Hepatocyte (in vitro differentiated cells): ENCODE measurements around the gene FCHO1. TPM values are rescaled to one million over a fixed set of nuclear protein-coding genes. Genes with fewer than 3 reads are reported as not detected.

ENCODE experiments used
- DNase-seq: peaks from one replicate; pipeline ENCODE4 v3.0.0-alpha.2; 2016; ENCODE audit warnings: low spot score
- H2AFZ ChIP-seq: fragments of 200-600 bp; sonication (generic); 2 replicates; pipeline ENCODE4 v1.6.0; 2016; ENCODE audit warnings: antibody characterized with exemption, mild to moderate bottlenecking
- H3K27ac ChIP-seq: fragments of 200-600 bp; sonication (generic); 2 replicates; pipeline ENCODE4 v1.5.1; 2016; ENCODE audit warnings: mild to moderate bottlenecking
- H3K27me3 ChIP-seq: fragments of 200-600 bp; sonication (generic); 2 replicates; pipeline ENCODE4 v1.6.1; 2016
- H3K36me3 ChIP-seq: fragments of 200-600 bp; sonication (generic); replicated peaks from 2 replicates; pipeline ENCODE4 v1.5.1; 2016; ENCODE audit warnings: low read depth; ENCODE audit not compliant: insufficient read depth
- H3K4me1 ChIP-seq: fragments of 200-600 bp; sonication (generic); 2 replicates; pipeline ENCODE4 v1.5.1; 2016; ENCODE audit warnings: mild to moderate bottlenecking, moderate library complexity; ENCODE audit not compliant: insufficient read depth
- H3K4me2 ChIP-seq: fragments of 200-600 bp; sonication (generic); 2 replicates; pipeline ENCODE4 v1.6.0; 2016
- H3K4me3 ChIP-seq: fragments of 200-600 bp; sonication (generic); 2 replicates; pipeline ENCODE4 v1.5.1; 2016; ENCODE audit warnings: mild to moderate bottlenecking
- H3K79me2 ChIP-seq: fragments of 200-600 bp; sonication (generic); 2 replicates; pipeline ENCODE4 v1.6.0; 2017; ENCODE audit warnings: mild to moderate bottlenecking
- H3K9me2 ChIP-seq: fragments of 200-600 bp; sonication (generic); replicated peaks from 2 replicates; pipeline ENCODE4 v1.6.0; 2017; ENCODE audit warnings: mild to moderate bottlenecking; ENCODE audit not compliant: insufficient read depth
- H3K9me3 ChIP-seq: fragments of 200-600 bp; sonication (generic); 2 replicates; pipeline ENCODE4 v1.5.1; 2016; ENCODE audit warnings: low read depth, mild to moderate bottlenecking
- H4K20me1 ChIP-seq: fragments of 200-600 bp; sonication (generic); 2 replicates; pipeline ENCODE4 v1.6.0; 2016; ENCODE audit warnings: mild to moderate bottlenecking; ENCODE audit not compliant: insufficient read depth, poor library complexity, severe bottlenecking
- EZH2 ChIP-seq: fragments of 200-600 bp; sonication (generic); IDR thresholded peaks from 2 replicates; pipeline ENCODE4 v1.6.1; 2016; ENCODE audit warnings: antibody characterized with exemption, mild to moderate bottlenecking, borderline replicate concordance
- EZH2phosphoT487 ChIP-seq: fragments of 200-600 bp; sonication (generic); IDR thresholded peaks from one replicate; pipeline ENCODE4 v1.6.1; 2018; ENCODE audit warnings: antibody characterized with exemption, mild to moderate bottlenecking, low read depth, moderate library complexity; ENCODE audit not compliant: unreplicated experiment, severe bottlenecking
- WGBS: methylation state at CpG from one replicate; pipeline ENCODE4 v1.1.6; 2016; ENCODE audit warnings: low lambda C conversion rate; ENCODE audit errors: missing lambda C conversion rate; 5-methylcytosine and 5-hydroxymethylcytosine counted together
- polyA plus RNA-seq: library from polyadenylated mRNA; unstranded; fragments of >200 nt; fragmentation: Nextera tagmentation; extraction: Ambion mirVana; gene quantifications from 2 replicates; pipeline ENCODE4 v1.2.1, GENCODE V29; 2016
- total RNA-seq: library from RNA; depleted of rRNA; stranded (reverse); fragments of >200 nt; gene quantifications from 2 replicates; pipeline ENCODE4 v1.2.3, GENCODE V29; 2014
- TF ChIP-seq, protein P1 (sequence below): fragments of 200-600 bp; sonication (generic); IDR thresholded peaks from 2 replicates; pipeline ENCODE4 v1.5.1; 2016; ENCODE audit warnings: antibody characterized with exemption, mild to moderate bottlenecking; ENCODE audit not compliant: poor library complexity

The FCHO1 gene
- total and polyA plus RNA-seq, 2 experiments from 2014 or later: 1.9 to 2.1 TPM

DNA sequence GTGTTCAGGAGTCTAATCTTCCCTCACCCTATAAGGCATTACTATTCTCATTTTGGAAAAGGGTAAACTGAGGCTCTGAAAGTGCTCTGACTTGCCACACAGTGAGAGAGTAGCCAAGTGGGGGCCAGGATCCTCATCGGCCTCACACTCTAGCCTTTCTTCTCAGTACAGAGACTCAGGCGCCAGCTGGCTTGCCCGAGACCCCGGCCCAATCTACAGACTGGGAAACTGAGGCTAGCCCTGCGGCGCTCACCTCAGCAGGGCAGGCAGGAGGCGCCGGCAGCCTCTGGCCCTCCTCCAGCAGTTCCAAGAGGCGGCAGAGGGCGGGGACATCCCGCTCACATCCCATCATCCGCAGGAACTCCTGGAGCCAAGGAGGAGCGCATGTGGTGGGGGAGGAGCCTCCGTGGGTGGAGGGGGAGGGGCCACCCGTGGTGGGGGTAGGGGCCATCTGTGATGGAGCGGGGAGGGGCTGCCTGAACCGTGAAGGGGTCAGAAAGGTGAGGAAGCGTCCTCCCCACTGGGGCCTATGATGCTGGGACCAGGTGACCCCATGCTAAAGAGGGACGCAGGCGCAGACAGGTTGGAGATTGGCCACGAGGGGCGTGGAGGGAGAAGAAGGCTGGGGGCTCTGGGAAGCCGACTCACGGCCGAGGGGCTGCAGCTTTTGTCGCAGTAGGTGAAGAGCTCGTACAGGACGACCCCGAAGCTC is 78.7 kb downstream of the FCHO1 start:
- Histone ChIP-seq H3K9me3 (no peaks in the 10 kb centered on the region), H3K4me1 (no peaks in the 10 kb centered on the region), H3K27me3 (peaks cover 25% of the 10 kb centered on the region), H3K79me2 (no peaks in the 10 kb centered on the region), H3K4me2 (peak overlapping the region; percentile 91), H3K4me3 (no peak overlapping the region), H4K20me1 (no peaks in the 10 kb centered on the region), H3K36me3 (no peaks in the 10 kb centered on the region), H3K9me2 (no peaks in the 10 kb centered on the region), H2AFZ (peak overlapping the region; percentile 93), H3K27ac (no peak overlapping the region)
- TF ChIP-seq EZH2phosphoT487 (no peak), EZH2 (no peak)
- TF ChIP-seq, protein P1, sequence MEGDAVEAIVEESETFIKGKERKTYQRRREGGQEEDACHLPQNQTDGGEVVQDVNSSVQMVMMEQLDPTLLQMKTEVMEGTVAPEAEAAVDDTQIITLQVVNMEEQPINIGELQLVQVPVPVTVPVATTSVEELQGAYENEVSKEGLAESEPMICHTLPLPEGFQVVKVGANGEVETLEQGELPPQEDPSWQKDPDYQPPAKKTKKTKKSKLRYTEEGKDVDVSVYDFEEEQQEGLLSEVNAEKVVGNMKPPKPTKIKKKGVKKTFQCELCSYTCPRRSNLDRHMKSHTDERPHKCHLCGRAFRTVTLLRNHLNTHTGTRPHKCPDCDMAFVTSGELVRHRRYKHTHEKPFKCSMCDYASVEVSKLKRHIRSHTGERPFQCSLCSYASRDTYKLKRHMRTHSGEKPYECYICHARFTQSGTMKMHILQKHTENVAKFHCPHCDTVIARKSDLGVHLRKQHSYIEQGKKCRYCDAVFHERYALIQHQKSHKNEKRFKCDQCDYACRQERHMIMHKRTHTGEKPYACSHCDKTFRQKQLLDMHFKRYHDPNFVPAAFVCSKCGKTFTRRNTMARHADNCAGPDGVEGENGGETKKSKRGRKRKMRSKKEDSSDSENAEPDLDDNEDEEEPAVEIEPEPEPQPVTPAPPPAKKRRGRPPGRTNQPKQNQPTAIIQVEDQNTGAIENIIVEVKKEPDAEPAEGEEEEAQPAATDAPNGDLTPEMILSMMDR: peak; percentile 15
- 8% methylated on average over 24 of the region's 29 CpGs for WGBS
- peak; percentile 72 for DNase-seq

DNA sequence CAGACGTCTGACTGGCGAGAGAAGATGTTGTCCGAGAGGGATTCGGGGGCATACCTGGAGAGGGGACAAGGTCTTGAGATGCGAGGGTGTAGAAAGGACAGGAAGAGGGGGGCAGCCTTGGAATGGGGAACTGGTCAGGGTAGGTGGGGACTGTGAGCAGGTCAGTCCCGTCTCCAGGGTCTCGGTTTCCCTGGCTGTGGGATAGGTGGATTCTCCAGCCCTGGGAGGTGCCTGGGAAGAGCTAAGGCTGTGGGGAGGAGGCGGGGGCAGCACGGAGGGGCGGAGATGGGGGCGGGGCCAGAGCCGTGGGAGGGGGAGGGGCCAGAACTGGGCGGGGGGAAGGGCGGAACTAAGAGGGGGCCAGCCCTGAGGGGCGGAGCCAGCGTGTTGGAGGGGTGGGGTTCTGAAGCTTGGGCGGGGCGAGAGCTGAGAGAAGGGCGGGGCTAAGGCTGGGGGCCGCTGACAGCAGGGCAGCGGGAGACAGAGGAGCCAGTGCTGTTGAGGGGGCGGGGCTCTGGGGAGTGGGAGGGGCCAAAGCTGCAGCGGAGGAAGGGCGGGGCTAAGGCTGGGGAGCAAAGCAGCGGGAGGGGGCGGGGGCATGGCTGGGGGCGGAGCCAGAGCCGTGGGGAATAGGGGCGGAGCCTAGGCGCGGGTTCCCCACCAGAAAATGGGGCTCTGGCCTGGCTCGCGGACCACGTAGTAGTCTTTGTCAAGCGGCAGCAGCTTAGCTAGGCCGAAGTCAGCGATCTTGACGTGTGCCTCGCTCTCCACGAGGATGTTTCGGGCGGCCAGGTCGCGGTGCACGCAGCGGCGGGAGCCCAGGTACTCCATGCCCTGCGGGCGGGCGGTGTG is 79.5 kb downstream of the FCHO1 start:
- Histone ChIP-seq H3K27me3 (peaks cover 25% of the 10 kb centered on the region), H3K4me3 (no peak overlapping the region), H3K79me2 (no peaks in the 10 kb centered on the region), H3K4me1 (no peaks in the 10 kb centered on the region), H3K9me2 (no peaks in the 10 kb centered on the region), H3K27ac (no peak overlapping the region), H3K9me3 (no peaks in the 10 kb centered on the region), H3K4me2 (peak overlapping the region; percentile 91), H3K36me3 (no peaks in the 10 kb centered on the region), H4K20me1 (no peaks in the 10 kb centered on the region), H2AFZ (peak overlapping the region; percentile 93)
- DNase-seq: peak; percentile 90
- TF ChIP-seq EZH2phosphoT487 (no peak), EZH2 (no peak)
- TF ChIP-seq, protein P1: no peak
- 10% methylated on average over 26 of the region's 50 CpGs for WGBS

DNA sequence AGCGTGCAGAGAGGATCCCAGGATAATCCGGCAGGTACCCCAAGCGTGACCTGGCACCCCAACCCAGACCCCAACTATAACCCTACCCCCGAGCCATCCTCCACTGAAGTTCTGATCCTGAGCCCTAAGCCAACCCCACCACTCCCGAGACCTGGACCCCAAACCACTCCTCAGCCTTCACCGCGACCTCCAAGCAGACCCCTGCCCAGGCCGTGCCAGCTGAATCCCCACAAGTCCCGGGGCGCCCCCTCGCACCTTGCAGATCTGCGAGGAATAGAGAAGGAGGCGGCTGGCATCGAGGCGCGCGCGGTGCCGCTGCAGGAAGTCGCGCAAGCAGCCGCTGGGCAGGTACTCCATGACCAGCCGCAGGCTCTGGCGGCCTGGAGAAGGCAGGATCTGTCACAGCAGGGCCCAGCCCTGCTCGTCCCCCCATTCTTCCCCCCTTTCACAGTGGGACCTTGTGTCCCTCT is 80.2 kb downstream of the FCHO1 start:
- Histone ChIP-seq H4K20me1 (no peaks in the 10 kb centered on the region), H3K27me3 (peaks cover 25% of the 10 kb centered on the region), H3K4me1 (no peaks in the 10 kb centered on the region), H2AFZ (no peak overlapping the region), H3K9me2 (no peaks in the 10 kb centered on the region), H3K4me2 (peak overlapping the region; percentile 70), H3K9me3 (no peaks in the 10 kb centered on the region), H3K79me2 (no peaks in the 10 kb centered on the region), H3K36me3 (no peaks in the 10 kb centered on the region), H3K4me3 (no peak overlapping the region), H3K27ac (no peak overlapping the region)
- WGBS: 39% methylated on average over 25 of the region's 25 CpGs
- TF ChIP-seq, protein P1: no peak
- TF ChIP-seq EZH2phosphoT487: no peak
- TF ChIP-seq EZH2: no peak
- DNase-seq: no peak
